T-helper 1 cell treated with Interleukin-12 subunit alpha and Interleukin-12 subunit beta and Interleukin-4 antibody, amounts not matched to agents 30 ng/mL and 1 ng/mL, for 36 hours (primary cell): Measurements from ENCODE around the gene RGPD4. TPM values are rescaled to one million over a fixed set of nuclear protein-coding genes. Genes with fewer than 3 reads are reported as not detected.

Experiments used
- intact Hi-C: fragments of 100-400 bp; cut with micrococcal nuclease; formaldehyde crosslinking; loops from one replicate; pipeline ENCODE4 v1.15.1; 2024
- total RNA-seq: library from RNA; stranded (reverse); gene quantifications from 2 replicates; pipeline ENCODE4 v1.2.3, GENCODE V29; 2022

The RGPD4 gene
- total RNA-seq, 1 donor from 2014 or later = not detected

DNA sequence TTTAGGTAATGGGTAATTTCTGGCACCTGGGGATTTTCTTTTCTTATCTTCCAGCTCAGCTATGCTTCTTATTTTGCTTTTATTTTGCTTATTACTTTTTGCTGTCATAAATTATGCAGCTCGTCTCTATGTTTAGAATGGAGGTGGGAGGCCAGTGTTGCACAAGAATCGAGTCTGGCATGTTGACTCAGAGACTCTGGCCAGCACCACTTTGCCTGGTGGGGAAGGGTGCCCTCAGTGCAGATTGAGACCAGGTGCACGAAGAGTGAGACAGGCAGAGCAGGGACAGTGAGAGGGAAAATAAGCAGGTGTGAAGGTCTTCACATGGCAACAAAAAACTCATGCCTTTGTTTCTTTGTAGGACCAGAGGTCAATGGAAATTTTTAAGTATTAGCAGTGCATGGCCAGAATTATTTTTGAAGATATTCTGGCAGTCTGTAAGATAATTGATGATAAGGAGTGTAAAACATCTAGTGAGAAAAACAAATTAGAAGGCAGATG, 100.4 kb downstream of the RGPD4 start:
- intact Hi-C loops = no loop called here

DNA sequence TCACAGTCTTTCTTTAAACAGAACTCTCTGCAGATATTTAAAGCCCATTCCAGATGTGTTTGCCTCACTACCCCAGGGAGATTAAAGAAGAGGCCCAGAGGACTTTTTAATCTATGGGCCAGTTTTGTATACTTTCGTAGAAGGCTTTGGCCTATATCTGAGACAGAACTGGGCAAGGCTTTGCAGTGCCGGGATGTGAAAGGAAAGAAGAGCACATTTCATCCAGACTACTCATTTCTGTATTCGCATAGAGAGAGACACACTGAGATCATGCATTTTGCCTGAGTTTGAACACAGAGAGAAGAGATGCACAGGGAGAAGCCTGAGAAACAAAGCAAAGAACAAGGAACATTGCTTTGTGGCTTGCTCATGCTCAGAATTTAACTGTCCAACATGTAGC, 104.7 kb downstream of the RGPD4 start:
- intact Hi-C loops = no loop called here

DNA sequence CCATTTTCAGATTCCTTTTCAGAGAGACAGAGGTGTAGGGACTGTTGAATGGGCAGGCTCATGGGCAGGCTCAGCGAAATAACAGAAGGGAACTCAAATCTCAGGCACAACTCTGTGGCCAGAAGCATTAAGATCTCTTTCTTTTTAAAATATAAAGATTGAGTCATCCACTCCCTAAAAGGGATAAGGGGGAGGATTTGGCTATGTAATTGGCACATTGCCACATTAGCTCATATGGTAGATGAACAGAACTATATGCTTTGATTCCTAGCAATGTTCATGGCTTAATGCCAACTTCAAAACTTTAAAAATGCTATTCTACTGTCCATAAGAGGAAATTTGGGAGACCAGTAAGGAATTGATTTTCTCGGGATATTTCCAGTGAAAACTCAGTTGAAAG, 105.8 kb downstream of the RGPD4 start:
- intact Hi-C loops = no loop called here

- intact Hi-C loops = no loop called here
Measured at GRCh38 chr2:107932979-107933378, 106.3 kb downstream of the RGPD4 start.

DNA sequence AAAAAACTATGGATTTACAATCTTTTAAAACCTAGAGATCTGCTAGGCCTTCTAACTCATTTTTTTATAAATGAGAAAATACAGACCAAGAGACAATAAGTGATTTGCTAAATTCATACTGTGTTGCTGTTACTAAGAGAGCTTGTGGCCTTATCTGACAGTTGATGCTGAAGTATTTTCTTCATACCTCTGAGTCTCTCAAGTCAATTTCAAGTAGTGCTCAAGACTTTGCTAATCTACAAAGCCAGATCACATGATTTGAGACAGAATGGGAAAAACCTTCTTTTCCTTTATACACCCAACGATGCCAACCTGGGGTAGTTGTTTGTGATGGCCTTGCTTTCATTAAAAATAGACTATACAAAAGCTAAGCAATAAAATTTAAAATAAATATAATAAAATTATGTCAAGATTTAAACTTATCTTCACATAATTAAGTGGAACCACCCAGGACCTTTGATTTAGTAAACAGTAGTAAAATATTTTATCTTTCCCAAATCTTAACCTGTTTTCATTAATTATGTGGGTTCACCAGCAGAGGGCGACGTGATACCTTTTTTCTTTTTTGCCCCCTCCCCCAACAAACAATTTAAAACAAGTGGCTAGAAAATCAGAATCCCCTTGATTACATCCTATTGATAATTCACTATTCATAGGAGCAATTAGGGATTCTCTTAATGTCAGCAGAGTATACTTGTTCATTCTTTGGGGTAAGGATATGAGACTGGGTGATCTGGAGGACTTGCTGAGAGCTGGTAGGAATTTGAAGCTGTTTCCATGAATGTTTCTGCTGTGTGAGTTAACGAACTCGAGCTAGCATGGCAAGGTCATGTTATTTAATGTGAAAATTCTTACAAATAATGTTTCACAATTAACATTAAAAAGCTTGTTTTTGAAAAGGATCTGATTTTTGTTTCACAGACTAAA, 110.0 kb downstream of the RGPD4 start:
- intact Hi-C loops = no loop called here

Other genes with a start within 250 kb of the RGPD4 start
- not detected in 2 replicates for gene SLC5A7, start 159.6 kb downstream of the RGPD4 start, total RNA-seq